D721Med (cell line): ENCODE measurements around the gene GALC.
A peak's percentile ranks its signal among the peaks of the same experiment; 100 is the strongest.

Experiments
- DNase-seq: peaks from one replicate; pipeline ENCODE4 v3.0.0; 2011; ENCODE audit warnings: low spot score; ENCODE audit not compliant: insufficient read length
- FAIRE-seq: peaks from 2 replicates; lab custom pipeline; 2011; peaks lifted over from hg19 to GRCh38; lab: Jason Lieb, UNC
- TF ChIP-seq, protein P1 (sequence below): IDR thresholded peaks from 2 replicates; pipeline ENCODE4 v1.5.1; 2012; ENCODE audit warnings: mild to moderate bottlenecking, control low read depth; ENCODE audit not compliant: insufficient read depth; ENCODE audit errors: missing control alignments

The GALC gene

DNA sequence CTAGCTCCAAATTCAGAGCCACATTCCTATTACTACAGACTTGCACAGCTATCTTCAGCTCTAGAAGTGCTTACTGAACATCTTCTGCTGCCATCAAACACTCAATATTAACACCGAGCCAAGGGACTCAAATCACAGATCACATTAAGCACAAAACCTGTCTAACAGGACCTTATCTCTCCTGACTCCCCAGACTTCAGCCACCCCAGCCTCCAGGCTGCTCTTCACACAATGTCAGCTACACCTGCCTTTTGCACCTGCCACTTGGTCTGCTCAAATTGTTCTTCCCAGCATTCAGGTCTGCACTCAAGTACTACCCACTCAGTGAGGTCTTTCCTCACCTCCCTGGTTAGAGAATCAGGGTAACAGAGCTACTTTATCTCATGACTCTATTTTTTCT lies 57.1 kb downstream of the GALC start:
- DNase-seq (no peak), FAIRE-seq (no peak)
- TF ChIP-seq, protein P1, sequence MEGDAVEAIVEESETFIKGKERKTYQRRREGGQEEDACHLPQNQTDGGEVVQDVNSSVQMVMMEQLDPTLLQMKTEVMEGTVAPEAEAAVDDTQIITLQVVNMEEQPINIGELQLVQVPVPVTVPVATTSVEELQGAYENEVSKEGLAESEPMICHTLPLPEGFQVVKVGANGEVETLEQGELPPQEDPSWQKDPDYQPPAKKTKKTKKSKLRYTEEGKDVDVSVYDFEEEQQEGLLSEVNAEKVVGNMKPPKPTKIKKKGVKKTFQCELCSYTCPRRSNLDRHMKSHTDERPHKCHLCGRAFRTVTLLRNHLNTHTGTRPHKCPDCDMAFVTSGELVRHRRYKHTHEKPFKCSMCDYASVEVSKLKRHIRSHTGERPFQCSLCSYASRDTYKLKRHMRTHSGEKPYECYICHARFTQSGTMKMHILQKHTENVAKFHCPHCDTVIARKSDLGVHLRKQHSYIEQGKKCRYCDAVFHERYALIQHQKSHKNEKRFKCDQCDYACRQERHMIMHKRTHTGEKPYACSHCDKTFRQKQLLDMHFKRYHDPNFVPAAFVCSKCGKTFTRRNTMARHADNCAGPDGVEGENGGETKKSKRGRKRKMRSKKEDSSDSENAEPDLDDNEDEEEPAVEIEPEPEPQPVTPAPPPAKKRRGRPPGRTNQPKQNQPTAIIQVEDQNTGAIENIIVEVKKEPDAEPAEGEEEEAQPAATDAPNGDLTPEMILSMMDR: no peak

DNA sequence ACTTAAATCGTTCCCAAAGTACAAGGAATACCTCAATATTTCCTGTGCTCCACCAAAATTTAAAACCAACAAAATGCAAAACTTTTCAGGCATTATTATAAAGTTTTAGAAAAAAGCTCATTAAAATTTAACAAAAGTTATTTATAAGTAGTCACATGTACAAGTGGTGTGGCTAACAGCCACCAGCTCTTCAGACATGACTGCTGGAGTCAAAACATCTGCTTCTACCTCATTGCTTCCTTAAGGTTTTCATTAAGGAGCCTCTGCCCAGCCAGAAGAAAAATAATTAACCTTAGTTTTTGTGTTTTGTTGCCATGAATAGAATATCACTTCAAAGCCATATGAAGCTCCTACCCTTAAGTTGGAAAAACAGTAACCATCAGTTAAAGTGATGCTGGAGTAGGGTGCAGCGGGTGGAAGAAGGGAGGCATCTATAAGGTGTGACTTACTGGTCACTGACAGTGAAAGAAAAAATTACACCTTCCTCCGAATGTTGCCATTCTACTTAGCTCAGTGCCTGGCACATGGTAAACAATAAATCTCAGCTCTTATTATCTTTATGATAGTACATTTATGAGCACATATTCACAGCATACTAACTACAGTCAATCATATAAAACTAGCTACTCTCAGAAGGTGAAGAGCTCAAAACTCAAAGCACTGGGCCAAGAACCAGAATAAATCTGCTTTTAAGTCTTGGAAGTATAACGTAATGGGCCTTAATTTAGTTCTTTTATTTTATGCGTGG lies 57.7 kb downstream of the GALC start:
- TF ChIP-seq, protein P1: no peak
- no peak for FAIRE-seq
- DNase-seq: no peak

DNA sequence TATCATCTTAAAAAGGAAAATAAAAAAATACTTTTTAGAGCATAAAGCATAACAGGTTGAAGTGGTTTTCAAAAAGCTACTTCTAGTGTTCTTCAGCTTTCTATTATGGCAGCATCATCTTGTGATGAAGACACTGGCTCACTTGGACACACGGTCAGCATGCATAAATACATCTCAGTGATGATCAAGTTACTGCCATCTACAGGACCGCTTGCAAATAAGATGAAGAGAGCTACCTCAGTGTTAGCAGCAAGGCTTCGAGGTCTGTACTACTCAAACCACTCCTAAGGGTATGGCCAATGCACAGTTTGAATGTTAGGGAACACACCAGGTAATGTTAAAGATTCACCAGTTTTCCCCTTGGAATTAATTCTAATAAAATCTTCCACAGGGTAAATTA lies 58.8 kb downstream of the GALC start:
- DNase-seq (no peak), FAIRE-seq (no peak)
- TF ChIP-seq, protein P1: peak; percentile 3

DNA sequence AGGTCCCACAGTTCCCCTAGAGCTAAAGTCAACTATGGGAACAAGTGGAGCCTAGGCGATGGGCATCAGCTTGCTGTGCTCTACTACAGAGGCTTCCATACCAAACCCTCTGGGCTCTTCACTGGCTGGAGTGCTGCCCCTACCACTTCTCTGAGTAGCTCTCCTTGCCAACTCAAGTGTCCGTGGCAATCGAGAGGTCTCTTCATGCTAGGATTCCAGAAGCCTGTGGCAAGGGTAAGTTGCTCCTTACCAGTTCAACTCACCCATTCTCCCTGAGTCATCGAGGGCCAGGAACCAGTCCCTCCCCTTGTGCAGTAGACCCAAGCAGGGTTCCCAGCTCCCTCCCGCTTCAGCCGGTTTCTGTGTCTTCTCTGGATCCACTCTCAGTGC lies 76.1 kb downstream of the GALC start:
- FAIRE-seq (no peak), DNase-seq (no peak)
- TF ChIP-seq, protein P1: no peak

DNA sequence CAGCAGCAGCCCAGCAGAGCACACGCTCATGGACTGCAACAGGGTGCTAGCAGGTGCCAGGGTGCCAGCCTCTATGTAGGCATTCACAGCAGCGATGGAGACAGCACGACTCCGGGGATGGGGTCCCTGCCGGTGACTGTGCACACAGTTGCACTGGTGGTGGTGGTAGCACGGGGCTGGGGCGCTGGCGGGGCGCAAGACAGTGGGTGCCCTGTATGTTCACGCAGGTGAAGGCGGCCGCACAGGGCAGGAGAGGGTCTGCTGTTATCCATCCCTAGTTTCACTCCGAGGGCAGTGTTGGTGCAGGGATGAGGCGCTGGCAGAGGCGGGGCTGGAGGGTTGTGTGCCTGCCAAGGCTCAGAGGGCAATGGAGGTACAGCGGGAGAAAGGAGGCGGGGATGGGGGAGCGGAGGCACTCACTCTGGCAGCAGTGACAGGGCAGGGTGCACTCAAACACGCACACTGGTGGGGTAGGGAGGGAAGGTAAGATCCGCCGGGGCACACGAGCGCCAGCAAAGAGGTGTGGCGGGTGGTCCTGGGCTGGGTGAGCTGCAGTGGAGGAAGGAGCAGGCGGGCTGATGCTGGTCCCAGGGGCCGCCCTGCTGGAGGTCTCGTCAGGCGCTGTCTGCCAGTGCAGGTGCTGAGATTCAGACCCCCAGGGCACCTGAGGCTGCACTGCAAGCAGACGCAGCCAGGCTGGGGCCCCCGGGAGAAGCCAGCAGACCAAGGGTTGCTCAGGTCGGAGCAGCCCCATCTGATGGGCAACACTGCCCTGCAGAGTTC lies 76.7 kb downstream of the GALC start:
- TF ChIP-seq, protein P1: no peak
- FAIRE-seq: no peak
- no peak for DNase-seq

DNA sequence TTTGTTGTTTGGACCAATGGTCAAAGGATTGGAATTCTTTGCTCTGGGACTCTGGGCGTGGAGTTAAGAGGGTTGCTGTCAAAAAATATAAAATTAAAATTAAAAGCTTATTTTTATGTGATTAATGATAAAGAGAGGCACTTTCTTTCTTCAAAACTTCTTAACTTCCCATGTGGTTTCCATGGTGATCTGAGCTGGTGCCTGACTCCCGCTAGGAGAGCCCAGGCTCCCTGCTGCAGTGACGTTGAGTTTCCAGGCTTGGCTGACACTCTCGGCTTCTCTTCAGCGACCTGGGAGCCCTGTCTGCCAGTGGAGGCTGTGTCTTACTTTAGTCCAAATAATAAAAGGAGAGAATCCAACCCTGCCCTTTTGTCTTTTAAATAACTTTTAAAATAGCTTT lies 84.4 kb downstream of the GALC start:
- TF ChIP-seq, protein P1: no peak
- FAIRE-seq: no peak
- no peak for DNase-seq

DNA sequence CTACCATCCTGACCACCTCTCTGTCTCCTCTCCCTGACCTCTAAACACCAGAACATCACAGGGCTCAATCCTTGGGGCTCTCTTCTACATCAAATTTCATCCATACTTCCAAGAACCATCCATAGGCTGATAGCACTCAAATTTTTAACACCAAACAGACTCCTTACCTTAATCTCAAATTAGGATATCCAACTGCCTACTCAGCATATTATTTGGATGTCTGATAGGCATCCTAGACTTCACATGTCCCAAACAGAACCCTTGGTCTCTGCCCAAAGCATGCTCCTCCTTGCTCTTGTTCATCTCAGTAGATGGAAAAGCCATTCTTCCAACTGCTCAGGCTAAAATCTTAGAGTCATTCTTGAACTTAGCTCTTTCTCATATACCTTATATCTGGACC lies 91.3 kb downstream of the GALC start:
- TF ChIP-seq, protein P1: no peak
- no peak for FAIRE-seq

More for the DNA sequence above, 91.3 kb downstream of the GALC start:
- no peak for DNase-seq
